Neural crest cell (in vitro differentiated cells): ENCODE results near the gene THSD7A. TPM values are rescaled to one million over a fixed set of nuclear protein-coding genes. Genes with fewer than 3 reads are reported as not detected.

Source experiments
- DNase-seq: peaks from one replicate; pipeline ENCODE4 v3.0.0; 2021; ENCODE audit warnings: low read depth, mixed read lengths, low spot score
- H3K27ac Mint-ChIP-seq: one replicate; pipeline ENCODE4 v1.8.0; 2021; ENCODE audit warnings: mild to moderate bottlenecking, mixed read lengths; ENCODE audit not compliant: unreplicated experiment
- H3K27me3 Mint-ChIP-seq: 2 replicates; pipeline ENCODE4 v1.8.0; 2021; ENCODE audit warnings: low read depth, mild to moderate bottlenecking, mixed read lengths
- H3K36me3 Mint-ChIP-seq: 2 replicates; pipeline ENCODE4 v1.8.0; 2021; ENCODE audit warnings: low read depth, mild to moderate bottlenecking, mixed read lengths
- H3K4me1 Mint-ChIP-seq: 2 replicates; pipeline ENCODE4 v1.8.0; 2021; ENCODE audit warnings: mixed read lengths
- H3K4me3 Mint-ChIP-seq: one replicate; pipeline ENCODE4 v1.8.0; 2021; ENCODE audit warnings: mild to moderate bottlenecking, mixed read lengths
- H3K9me3 Mint-ChIP-seq: 2 replicates; pipeline ENCODE4 v1.8.0; 2021; ENCODE audit warnings: mixed read lengths
- total RNA-seq: library from RNA; stranded (reverse); gene quantifications from 2 replicates; pipeline ENCODE4 v1.2.1, GENCODE V29; 2021
- TF ChIP-seq, protein P1 (sequence below): fragments of 200-600 bp; sonication (generic); conservative IDR thresholded peaks from 2 replicates; pipeline ENCODE4 v1.5.0; 2021; ENCODE audit warnings: antibody characterized with exemption, mild to moderate bottlenecking

The THSD7A gene
- total RNA-seq, 1 donor from 2014 or later = 4.8 TPM

DNA sequence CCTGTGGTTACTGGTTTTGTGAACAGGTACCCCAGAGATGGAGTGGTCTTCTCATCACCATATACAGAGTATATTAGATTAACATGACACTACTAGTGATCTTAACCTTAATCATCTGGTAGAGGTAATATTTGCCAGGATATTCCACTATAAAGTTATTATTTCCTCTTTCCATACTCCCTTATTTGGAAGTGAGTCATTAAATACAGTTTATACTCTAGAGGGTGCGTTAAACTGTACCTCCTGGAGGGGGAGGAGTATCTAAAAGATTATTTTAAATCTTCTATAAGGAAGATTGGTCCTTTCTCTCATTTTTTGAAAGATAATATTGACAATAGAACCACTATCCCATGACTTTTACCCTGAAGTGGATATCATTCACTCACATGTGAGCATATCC lies 85.4 kb downstream of the THSD7A start:
- no peaks in the 10 kb centered on the region for H3K9me3 Mint-ChIP-seq
- no peaks in the 10 kb centered on the region for H3K27me3 Mint-ChIP-seq
- no peak overlapping the region for H3K4me3 Mint-ChIP-seq
- H3K4me1 Mint-ChIP-seq = peaks cover 16% of the 10 kb centered on the region
- TF ChIP-seq, protein P1, sequence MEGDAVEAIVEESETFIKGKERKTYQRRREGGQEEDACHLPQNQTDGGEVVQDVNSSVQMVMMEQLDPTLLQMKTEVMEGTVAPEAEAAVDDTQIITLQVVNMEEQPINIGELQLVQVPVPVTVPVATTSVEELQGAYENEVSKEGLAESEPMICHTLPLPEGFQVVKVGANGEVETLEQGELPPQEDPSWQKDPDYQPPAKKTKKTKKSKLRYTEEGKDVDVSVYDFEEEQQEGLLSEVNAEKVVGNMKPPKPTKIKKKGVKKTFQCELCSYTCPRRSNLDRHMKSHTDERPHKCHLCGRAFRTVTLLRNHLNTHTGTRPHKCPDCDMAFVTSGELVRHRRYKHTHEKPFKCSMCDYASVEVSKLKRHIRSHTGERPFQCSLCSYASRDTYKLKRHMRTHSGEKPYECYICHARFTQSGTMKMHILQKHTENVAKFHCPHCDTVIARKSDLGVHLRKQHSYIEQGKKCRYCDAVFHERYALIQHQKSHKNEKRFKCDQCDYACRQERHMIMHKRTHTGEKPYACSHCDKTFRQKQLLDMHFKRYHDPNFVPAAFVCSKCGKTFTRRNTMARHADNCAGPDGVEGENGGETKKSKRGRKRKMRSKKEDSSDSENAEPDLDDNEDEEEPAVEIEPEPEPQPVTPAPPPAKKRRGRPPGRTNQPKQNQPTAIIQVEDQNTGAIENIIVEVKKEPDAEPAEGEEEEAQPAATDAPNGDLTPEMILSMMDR = no peak
- no peaks in the 10 kb centered on the region for H3K36me3 Mint-ChIP-seq
- no peak for DNase-seq
- H3K27ac Mint-ChIP-seq = no peak overlapping the region

DNA sequence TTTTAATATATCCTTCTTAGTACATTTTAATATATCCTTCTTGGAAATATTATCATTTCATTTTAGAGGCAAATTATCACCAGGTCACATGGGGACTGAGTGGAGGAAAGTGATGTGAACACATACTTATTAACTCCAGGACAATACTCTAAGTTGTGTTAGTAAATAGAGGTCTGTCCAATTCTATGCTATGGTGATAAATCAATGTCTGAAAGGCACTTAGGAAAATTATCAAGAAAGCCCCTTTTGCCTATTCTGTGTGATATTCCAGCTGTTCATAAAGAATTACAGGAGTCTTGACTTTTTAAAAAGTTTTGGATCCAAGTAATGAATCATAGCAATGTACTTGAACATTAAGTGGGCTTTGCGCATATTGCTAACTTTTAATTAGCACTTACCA lies 88.5 kb downstream of the THSD7A start:
- H3K4me1 Mint-ChIP-seq = peaks cover 16% of the 10 kb centered on the region
- H3K36me3 Mint-ChIP-seq = no peaks in the 10 kb centered on the region
- no peak overlapping the region for H3K27ac Mint-ChIP-seq
- no peaks in the 10 kb centered on the region for H3K27me3 Mint-ChIP-seq
- H3K9me3 Mint-ChIP-seq = no peaks in the 10 kb centered on the region
- no peak for DNase-seq
- no peak overlapping the region for H3K4me3 Mint-ChIP-seq
- TF ChIP-seq, protein P1 = no peak

DNA sequence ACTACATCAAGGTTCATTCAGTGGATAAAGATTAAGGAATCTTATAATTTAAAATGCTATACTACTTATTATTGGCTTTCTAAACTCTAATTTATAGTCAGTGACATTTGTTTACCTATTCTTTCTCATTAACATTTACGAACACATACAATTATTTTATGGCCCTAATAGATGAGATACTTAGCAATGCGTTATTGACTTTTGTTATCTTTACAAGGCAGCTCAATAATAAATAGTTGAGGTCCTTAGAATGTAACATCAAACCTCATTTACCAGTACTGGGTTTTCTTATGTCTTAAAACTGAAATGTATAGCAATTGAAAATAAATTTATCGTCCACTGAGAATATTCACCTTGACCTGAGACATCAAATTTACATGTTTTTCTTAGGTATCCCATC lies 89.0 kb downstream of the THSD7A start:
- Mint-ChIP-seq H3K27me3 (no peaks in the 10 kb centered on the region), H3K27ac (no peak overlapping the region), H3K36me3 (no peaks in the 10 kb centered on the region), H3K4me1 (peaks cover 16% of the 10 kb centered on the region), H3K4me3 (no peak overlapping the region), H3K9me3 (no peaks in the 10 kb centered on the region)
- TF ChIP-seq, protein P1 = no peak
- DNase-seq = no peak

DNA sequence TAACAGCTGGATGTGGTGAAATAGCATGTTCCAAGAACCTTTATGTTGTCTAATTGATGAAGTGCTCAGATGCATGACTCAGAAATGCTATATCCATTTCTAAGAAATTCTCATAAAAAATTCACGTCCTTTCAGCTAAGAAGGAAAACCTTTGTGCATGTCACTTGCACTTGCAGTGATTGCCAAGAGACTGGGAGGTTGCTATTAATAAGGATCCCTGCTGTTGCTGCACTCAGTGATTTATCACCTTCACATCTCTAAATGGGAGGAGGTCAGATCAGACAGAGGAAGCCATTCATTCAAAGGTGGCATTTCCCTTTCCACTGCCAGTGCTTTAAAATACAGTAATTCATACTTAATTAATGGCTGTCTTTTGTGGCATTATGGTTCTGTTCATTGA lies 89.5 kb downstream of the THSD7A start:
- TF ChIP-seq, protein P1 = no peak
- Mint-ChIP-seq H3K4me3 (no peak overlapping the region), H3K9me3 (no peaks in the 10 kb centered on the region), H3K36me3 (no peaks in the 10 kb centered on the region), H3K4me1 (peaks cover 16% of the 10 kb centered on the region), H3K27ac (no peak overlapping the region), H3K27me3 (no peaks in the 10 kb centered on the region)
- DNase-seq = no peak

DNA sequence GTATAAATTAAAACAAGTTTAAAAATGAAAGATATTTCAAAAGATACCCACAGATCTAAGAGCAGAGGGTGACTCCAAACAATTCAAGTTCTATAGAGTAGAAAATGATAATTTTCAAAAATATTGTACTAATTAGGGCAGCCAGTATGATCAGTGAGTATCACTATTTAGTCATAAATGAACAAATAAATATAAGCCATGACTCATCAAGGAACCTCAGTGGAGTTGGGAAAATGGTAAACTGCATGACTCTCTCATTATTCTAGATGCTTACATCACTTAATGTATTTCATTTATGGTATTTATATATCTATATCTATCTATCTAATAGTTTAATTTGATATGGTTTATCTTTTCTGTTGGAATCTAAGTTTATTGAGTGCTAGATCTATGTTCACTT lies 94.3 kb downstream of the THSD7A start:
- DNase-seq = no peak
- Mint-ChIP-seq H3K27ac (no peak overlapping the region), H3K27me3 (no peaks in the 10 kb centered on the region), H3K4me3 (no peak overlapping the region), H3K9me3 (no peaks in the 10 kb centered on the region), H3K36me3 (no peaks in the 10 kb centered on the region), H3K4me1 (peaks cover 10% of the 10 kb centered on the region)
- TF ChIP-seq, protein P1 = no peak

DNA sequence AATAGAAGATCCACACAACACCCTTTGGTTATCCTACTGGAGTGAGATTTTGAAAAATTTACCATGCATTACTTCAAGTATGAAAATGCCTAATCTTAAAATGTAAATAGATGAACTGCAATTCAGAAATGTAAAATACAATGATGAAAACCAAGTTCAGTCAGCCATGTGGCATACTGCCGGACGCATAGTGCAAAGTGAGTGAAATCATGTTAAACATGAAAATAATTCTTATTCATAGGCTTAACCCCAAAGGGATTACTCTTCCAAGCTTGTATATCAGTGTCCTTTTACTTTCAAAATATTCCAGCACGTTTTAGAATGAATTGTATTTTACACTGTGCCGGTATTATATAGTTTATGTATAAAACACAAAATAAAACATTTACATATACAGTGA lies 99.8 kb downstream of the THSD7A start:
- H3K9me3 Mint-ChIP-seq = no peaks in the 10 kb centered on the region
- H3K27me3 Mint-ChIP-seq = no peaks in the 10 kb centered on the region
- no peak overlapping the region for H3K4me3 Mint-ChIP-seq
- H3K27ac Mint-ChIP-seq = no peak overlapping the region
- H3K4me1 Mint-ChIP-seq = peaks cover 4% of the 10 kb centered on the region
- H3K36me3 Mint-ChIP-seq = no peaks in the 10 kb centered on the region
- TF ChIP-seq, protein P1 = no peak
- DNase-seq = no peak
